GM12873 (cell line): ENCODE results near the gene NDRG3.

Experiments used
- TF ChIP-seq, protein P1 (sequence below): IDR thresholded peaks from 2 replicates; pipeline ENCODE4 v1.5.1; 2012; ENCODE audit warnings: low read depth, mild to moderate bottlenecking, moderate library complexity, low read length, control low read depth; ENCODE audit not compliant: insufficient read depth; ENCODE audit errors: missing control alignments

NDRG3 gene

DNA sequence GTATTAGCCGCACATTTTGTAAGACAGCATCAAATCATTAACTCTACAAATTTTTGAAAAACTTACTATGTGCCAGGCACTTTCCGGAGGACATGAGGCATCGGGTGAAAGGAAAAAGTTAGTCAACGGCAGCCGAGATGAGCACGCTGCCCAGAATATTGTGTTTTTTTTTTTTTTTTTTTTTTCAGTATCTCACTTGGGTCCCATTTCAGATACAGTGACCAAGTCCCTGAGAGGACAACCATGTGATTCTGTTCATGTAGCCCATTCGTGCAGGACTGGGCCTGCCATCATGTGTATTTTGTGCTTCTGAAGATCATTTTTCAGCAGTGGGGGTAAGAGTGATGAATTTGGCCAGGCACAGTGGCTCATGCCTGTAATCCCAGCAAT, 101.2 kb downstream of the NDRG3 start:
- TF ChIP-seq, protein P1, sequence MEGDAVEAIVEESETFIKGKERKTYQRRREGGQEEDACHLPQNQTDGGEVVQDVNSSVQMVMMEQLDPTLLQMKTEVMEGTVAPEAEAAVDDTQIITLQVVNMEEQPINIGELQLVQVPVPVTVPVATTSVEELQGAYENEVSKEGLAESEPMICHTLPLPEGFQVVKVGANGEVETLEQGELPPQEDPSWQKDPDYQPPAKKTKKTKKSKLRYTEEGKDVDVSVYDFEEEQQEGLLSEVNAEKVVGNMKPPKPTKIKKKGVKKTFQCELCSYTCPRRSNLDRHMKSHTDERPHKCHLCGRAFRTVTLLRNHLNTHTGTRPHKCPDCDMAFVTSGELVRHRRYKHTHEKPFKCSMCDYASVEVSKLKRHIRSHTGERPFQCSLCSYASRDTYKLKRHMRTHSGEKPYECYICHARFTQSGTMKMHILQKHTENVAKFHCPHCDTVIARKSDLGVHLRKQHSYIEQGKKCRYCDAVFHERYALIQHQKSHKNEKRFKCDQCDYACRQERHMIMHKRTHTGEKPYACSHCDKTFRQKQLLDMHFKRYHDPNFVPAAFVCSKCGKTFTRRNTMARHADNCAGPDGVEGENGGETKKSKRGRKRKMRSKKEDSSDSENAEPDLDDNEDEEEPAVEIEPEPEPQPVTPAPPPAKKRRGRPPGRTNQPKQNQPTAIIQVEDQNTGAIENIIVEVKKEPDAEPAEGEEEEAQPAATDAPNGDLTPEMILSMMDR: no peak

DNA sequence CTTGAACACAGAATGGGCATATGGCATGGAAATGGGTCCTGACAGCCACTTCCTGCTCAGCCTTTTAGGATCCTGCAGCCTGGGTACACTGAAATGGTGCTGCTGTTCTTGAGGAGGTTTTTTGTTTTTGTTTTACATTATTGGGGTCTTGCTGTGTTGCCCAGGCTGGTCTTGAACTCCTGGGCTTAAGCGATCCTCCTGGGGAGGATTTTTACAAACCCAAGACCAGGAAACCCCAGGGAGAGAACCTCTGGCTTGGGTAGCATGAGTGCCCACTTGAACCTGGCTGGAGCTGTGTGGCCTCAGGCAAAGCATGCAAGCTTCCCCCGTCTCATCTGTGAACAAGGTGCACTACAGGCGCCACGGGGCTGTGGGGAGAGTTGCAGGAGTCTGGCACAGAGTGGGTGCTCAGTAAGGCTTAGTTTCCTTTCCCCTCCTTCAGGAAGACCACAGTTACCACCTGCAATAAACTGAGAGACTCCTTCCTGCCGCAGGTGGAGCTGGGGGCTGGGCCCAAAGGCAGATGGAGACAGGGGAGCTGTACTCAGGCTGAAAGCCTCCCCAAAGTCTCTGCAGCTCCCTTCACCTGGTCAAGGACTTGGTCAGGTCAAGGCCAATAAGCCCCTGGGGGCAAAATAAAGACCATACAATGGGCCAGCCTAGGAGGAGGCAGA, 101.7 kb downstream of the NDRG3 start:
- TF ChIP-seq, protein P1: no peak

DNA sequence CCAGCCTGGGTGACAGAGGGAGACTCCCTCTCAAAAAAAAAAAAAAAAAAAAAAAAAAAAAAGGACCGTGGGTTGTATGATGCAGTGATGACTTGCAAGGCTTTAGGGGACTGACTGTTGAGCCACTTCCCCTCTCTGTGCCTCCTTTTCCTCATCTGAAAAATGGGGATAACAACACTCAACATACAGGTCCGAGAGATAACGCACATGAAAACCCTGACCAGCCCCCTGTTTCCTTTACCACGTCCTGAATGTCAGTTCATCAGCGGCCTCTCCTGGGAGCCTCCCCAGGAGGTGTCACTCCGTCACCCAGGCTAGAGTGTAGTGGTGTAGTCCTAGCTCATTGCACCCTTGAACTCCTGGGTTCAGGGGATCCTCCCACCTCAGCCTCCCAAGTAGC, 103.8 kb downstream of the NDRG3 start:
- TF ChIP-seq, protein P1: no peak

DNA sequence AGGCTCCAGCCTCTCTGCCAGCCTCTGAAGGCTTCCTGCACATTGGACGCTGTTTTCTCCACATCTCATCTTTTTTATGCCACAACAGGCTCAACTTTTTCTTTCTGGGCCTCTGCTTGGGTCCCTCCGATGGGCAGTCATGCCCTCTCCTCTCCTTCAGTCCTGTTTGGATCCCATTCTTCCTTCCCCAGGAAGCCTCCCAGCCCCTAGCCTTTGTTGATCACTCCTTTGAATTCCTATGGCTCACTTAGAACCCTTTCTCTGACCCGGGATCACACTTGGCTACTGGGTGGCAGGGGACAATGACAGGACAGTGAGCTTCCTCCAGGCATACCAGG, 104.4 kb downstream of the NDRG3 start:
- TF ChIP-seq, protein P1: no peak

DNA sequence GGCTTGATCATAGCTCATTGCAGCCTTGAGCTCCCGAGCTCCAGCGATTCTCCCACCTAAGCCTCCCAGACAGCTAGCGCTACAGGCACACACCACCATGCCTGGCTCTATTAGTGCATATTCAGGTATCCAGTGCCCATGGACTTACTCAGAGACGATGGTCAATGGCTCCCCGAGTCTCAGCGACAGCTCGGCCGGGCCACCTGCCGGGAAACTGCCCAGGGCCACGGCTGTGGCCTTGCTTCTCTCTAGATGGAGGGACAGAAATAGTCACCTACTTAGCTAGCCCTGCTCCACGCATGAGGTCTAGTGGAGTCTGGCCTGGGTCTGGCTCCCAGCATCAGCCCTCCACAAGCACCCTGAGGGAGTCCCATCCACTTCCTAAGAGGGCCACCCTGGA, 111.5 kb downstream of the NDRG3 start:
- TF ChIP-seq, protein P1: no peak

DNA sequence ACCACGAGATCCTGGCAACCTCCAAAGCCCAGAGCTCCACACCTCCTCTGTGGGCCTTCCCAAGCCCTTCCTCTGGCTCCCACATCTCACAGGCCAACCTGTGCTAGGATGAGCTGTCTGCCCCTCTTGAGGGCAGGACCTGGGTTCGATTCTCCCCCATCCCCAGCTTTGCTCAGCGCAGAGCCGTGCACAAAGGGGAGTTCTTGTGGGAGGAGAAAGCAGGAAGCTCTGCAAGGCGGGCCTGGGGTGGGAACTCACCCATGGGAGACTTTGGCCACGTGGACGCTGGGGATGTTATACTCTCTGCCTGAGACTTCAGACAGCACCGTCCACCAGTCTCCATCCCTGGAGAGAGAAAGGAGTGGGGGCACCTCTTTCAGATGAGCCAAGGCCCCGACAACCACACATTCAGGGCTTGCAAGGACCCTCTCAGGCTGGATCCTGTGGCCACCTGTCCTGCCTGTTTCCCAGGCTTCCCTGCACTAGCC, 112.6 kb downstream of the NDRG3 start:
- TF ChIP-seq, protein P1: no peak

DNA sequence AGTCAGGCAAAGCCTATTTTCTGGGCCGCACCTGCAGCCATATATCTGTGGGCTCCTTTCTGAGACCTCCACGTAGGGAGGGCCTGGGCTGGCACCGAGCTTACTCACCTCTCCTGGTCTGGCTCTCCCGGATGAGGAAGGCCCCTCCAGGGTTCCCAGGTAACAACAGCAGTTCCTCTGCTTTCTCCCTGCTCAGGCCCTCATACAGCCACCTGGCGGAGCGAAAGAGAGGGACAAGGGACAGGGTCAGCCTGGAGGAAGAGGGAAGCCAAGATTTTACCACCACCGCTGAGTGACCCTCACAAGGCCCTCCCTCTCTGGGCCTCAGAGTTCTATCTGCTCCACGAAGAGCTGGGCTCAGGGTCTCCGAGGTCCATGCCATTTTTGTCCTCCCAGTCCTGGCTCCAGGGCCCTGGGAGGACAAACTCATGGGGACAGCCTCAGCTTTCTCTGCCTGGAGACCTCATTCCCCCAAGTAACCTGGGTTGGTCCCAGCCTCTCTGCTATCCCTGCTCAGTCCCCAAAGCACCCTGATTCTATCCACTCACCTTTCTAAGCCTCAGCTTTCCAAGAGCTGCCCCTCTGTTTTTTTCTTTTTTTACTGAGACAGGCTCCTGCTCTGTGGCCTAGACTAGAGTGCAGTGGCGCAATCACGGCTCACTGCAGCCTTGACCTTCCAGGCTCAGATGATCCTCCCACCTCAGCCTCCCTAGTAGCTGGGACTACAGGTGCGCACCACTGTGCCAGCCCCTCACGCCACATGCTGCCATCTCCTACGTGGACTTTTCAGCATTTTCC, 113.2 kb downstream of the NDRG3 start:
- TF ChIP-seq, protein P1: no peak
